ENCODE results near the gene TMEM260. TPM values are rescaled to one million over a fixed set of nuclear protein-coding genes. Genes with fewer than 3 reads are reported as not detected.

TMEM260 gene
- total RNA-seq, 3 donors from 2014 or later (not counting 1 experiment from before 2014, with no cell fraction given): 16.7 to 21.3 (median 20.5) TPM

DNA sequence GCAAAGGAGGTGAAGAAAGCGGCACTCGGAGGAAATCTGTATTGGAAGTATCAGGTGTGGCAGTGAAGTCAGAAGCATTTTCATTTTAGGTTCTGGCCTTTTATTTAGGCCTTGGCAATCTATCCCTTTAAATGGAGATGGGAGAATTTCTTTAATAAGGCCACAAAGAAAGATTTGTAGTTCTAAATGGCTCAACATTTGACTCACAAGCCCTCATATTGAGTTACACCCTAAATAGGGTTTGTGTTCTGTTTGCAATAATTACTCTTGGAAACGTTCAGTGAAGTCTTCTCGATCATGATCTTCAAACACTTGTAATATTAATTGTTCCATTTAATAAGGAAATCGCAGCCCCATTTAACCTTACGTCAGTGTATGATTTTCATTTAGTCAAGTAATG, 25.3 kb upstream of the TMEM260 start:
- H3K4me3 Mint-ChIP-seq: no peak overlapping the region
- Histone ChIP-seq H3K27me3 (ENCODE audit: control insufficient read depth, insufficient read depth, low read length) (peaks cover 2% of the 10 kb centered on the region), H3K4me3 (ENCODE audit: low read length) (no peak overlapping the region), H3K9me3 (ENCODE audit: control insufficient read depth, insufficient read depth, low read length) (no peaks in the 10 kb centered on the region), H3K36me3 (ENCODE audit: control insufficient read depth, insufficient read depth, low read length) (no peaks in the 10 kb centered on the region), H3K4me1 (ENCODE audit: control insufficient read depth, insufficient read depth, low read length) (no peaks in the 10 kb centered on the region), H3K27ac (ENCODE audit: low read length) (no peak overlapping the region)
- intact Hi-C loops (cut with micrococcal nuclease): no loop called here
- peaks cover 26 to 57% of the 10 kb centered on the region in 2 donors for H3K27me3 Mint-ChIP-seq (ENCODE audit: low read depth in 2 of 2)
- no peaks in the 10 kb centered on the region for H3K36me3 Mint-ChIP-seq
- peaks cover 0 to 4% of the 10 kb centered on the region in 2 donors for H3K4me1 Mint-ChIP-seq
- TF ChIP-seq, protein P1, sequence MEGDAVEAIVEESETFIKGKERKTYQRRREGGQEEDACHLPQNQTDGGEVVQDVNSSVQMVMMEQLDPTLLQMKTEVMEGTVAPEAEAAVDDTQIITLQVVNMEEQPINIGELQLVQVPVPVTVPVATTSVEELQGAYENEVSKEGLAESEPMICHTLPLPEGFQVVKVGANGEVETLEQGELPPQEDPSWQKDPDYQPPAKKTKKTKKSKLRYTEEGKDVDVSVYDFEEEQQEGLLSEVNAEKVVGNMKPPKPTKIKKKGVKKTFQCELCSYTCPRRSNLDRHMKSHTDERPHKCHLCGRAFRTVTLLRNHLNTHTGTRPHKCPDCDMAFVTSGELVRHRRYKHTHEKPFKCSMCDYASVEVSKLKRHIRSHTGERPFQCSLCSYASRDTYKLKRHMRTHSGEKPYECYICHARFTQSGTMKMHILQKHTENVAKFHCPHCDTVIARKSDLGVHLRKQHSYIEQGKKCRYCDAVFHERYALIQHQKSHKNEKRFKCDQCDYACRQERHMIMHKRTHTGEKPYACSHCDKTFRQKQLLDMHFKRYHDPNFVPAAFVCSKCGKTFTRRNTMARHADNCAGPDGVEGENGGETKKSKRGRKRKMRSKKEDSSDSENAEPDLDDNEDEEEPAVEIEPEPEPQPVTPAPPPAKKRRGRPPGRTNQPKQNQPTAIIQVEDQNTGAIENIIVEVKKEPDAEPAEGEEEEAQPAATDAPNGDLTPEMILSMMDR (IDR thresholded peaks at IDR 0.05): no peak
- 100% methylated on average over 4 of the region's 6 CpGs for WGBS (ENCODE audit: insufficient coverage)
- H3K9me3 Mint-ChIP-seq: no peaks in the 10 kb centered on the region
- DNase-seq (no peak), ATAC-seq (no peak)
- H3K27ac Mint-ChIP-seq: no peak overlapping the region

DNA sequence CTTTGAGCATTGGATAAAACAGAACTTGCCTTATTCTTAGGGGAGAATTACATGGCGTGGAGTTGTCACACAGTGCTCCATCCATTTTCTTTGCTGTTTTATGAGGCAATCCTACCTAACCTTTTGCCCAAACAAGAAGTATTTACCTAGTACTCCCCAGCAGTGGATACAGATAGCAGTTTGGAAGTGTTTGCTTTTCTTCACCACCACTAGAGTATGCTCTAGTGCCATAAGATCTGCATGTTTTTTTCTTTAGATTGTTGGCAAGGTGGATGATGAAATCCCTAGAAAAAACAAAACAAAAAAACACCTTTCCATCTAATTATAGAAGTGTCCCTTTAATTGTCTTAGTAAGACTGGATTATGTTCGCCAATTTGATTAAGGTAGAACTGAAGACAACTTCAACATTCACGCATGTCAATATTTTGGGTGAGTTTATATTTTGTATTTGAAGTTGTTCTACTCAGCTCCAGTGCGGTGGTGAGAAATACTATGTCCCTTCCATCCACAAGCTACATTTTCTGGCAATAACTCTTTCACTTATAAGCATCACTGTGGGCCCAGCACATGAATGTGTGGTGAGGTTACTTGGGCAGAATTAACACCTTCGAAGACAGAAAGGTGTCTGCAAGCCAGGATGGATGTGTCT, 23.6 kb upstream of the TMEM260 start:
- no peak for ATAC-seq
- Histone ChIP-seq H3K27me3 (ENCODE audit: control insufficient read depth, insufficient read depth, low read length) (peaks cover 2% of the 10 kb centered on the region), H3K9me3 (ENCODE audit: control insufficient read depth, insufficient read depth, low read length) (no peaks in the 10 kb centered on the region), H3K4me3 (ENCODE audit: low read length) (no peak overlapping the region), H3K27ac (ENCODE audit: low read length) (no peak overlapping the region), H3K4me1 (ENCODE audit: control insufficient read depth, insufficient read depth, low read length) (no peaks in the 10 kb centered on the region), H3K36me3 (ENCODE audit: control insufficient read depth, insufficient read depth, low read length) (no peaks in the 10 kb centered on the region)
- TF ChIP-seq, protein P1 (IDR thresholded peaks at IDR 0.05): no peak
- 92% methylated on average over 2 of the region's 5 CpGs for WGBS (ENCODE audit: insufficient coverage)
- Mint-ChIP-seq H3K4me1 (peaks cover 0 to 4% of the 10 kb centered on the region in 2 donors), H3K27ac (no peak overlapping the region), H3K27me3 (ENCODE audit: low read depth in 2 of 2) (peaks cover 25 to 44% of the 10 kb centered on the region in 2 donors), H3K36me3 (no peaks in the 10 kb centered on the region), H3K9me3 (no peaks in the 10 kb centered on the region), H3K4me3 (no peak overlapping the region)
- intact Hi-C loops (cut with micrococcal nuclease): no loop called here
- peak in 1 of 2 donors; percentile 24 for DNase-seq

DNA sequence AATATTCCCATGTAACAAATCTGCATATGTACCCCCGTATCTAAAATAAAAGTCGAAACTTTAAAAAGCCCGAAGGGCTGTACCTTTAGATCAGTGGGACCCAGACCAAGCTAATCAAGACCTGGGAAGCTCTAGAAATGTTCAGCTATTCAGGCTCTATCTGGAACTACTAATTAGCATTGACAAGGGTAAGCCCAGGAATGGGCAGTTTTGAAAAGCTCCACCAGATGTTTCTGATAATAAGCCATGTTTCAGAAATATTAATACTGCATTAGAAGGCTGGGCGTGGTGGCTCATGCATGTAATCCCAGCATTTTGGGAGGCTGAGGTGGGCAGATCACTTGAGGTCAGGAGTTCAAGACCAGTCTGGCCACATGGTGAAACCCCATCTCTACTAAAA, 20.4 kb upstream of the TMEM260 start:
- Mint-ChIP-seq H3K27me3 (ENCODE audit: low read depth in 2 of 2) (peaks cover 29 to 48% of the 10 kb centered on the region in 2 donors), H3K9me3 (no peaks in the 10 kb centered on the region), H3K36me3 (peaks cover 7% of the 10 kb centered on the region), H3K4me1 (no peaks in the 10 kb centered on the region), H3K4me3 (no peak overlapping the region), H3K27ac (no peak overlapping the region)
- no peaks in the 10 kb centered on the region for H3K4me1 ChIP-seq (ENCODE audit: control insufficient read depth, insufficient read depth, low read length)
- H3K4me3 ChIP-seq (ENCODE audit: low read length): no peak overlapping the region
- H3K27me3 ChIP-seq (ENCODE audit: control insufficient read depth, insufficient read depth, low read length): peaks cover 2% of the 10 kb centered on the region
- DNase-seq (no peak), ATAC-seq (no peak)
- H3K27ac ChIP-seq (ENCODE audit: low read length): no peak overlapping the region
- TF ChIP-seq, protein P1 (IDR thresholded peaks at IDR 0.05): no peak
- WGBS (ENCODE audit: insufficient coverage): 94% methylated on average over 4 of the region's 4 CpGs
- no peaks in the 10 kb centered on the region for H3K9me3 ChIP-seq (ENCODE audit: control insufficient read depth, insufficient read depth, low read length)
- intact Hi-C loops (cut with micrococcal nuclease): no loop called here
- H3K36me3 ChIP-seq (ENCODE audit: control insufficient read depth, insufficient read depth, low read length): no peaks in the 10 kb centered on the region

DNA sequence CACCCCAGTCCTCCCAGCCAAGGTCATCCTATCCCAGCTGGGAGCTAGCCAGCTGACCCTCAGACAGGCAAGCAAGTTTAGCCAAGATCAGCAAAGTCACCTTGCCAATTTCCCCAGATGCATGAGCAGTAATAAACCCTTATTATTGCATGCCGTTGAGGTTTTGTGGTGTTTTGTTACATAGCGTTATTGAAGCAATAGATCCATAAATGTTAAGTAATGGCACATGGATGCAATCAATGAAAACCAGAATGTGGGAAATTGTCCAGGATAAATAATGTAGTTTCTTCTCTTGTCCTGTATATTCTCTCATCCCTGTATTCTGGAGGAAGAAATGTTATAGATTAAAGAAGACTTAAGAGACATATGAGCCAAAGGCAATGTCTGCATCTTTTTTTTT, 18.0 kb upstream of the TMEM260 start:
- no peaks in the 10 kb centered on the region for H3K36me3 ChIP-seq (ENCODE audit: control insufficient read depth, insufficient read depth, low read length)
- Mint-ChIP-seq H3K9me3 (no peaks in the 10 kb centered on the region), H3K4me3 (no peak overlapping the region), H3K4me1 (no peaks in the 10 kb centered on the region), H3K27me3 (ENCODE audit: low read depth in 2 of 2) (peaks cover 28 to 50% of the 10 kb centered on the region in 2 donors), H3K27ac (no peak overlapping the region), H3K36me3 (peaks cover 7% of the 10 kb centered on the region)
- TF ChIP-seq, protein P1 (IDR thresholded peaks at IDR 0.05): no peak
- intact Hi-C loops (cut with micrococcal nuclease): no loop called here
- no peak overlapping the region for H3K4me3 ChIP-seq (ENCODE audit: low read length)
- DNase-seq (no peak), ATAC-seq (no peak)
- no peaks in the 10 kb centered on the region for H3K4me1 ChIP-seq (ENCODE audit: control insufficient read depth, insufficient read depth, low read length)
- H3K27ac ChIP-seq (ENCODE audit: low read length): no peak overlapping the region
- no peaks in the 10 kb centered on the region for H3K27me3 ChIP-seq (ENCODE audit: control insufficient read depth, insufficient read depth, low read length)
- WGBS (ENCODE audit: insufficient coverage): 67% methylated on average over 2 of the region's 2 CpGs
- H3K9me3 ChIP-seq (ENCODE audit: control insufficient read depth, insufficient read depth, low read length): no peaks in the 10 kb centered on the region
